ENCODE results near the gene ST14. TPM values are rescaled to one million over a fixed set of nuclear protein-coding genes. Genes with fewer than 3 reads are reported as not detected.
"Not testable (repeated sequence)": the region's sequence is repeated elsewhere in the genome, so short reads cannot be mapped to it uniquely, and the experiment has no call there.

The ST14 gene
- polyA plus RNA-seq, 3 donors, result 13.3 to 36.0 (median 23.6) TPM

- no CpG with 5 or more reads among the region's 2 CpGs for WGBS (ENCODE audit: insufficient coverage)
- DNase-seq, result no peak
- Mint-ChIP-seq H3K4me3 (no peak overlapping the region), H3K4me1 (peaks cover 8% of the 10 kb centered on the region), H3K36me3 (peaks cover 19 to 22% of the 10 kb centered on the region in 2 donors), H3K27me3 (ENCODE audit: low read depth in 3 of 3) (no peaks in the 10 kb centered on the region), H3K9me3 (peaks cover 0 to 2% (median 2%) of the 10 kb centered on the region in 7 donors), H3K27ac (peak overlapping the region in 1 of 7 donors; percentile 4)
- Histone ChIP-seq H3K4me3 (replicated peaks in 1 of 3; ENCODE audit: low read depth in 2 of 3, low read length in 3 of 3) (no peak overlapping the region), H2AFZ (ENCODE audit: insufficient read depth, low read depth, low read length, poor library complexity, severe bottlenecking) (no peak overlapping the region), H4K20me1 (ENCODE audit: insufficient read depth, low read length) (peaks cover 23% of the 10 kb centered on the region), H3K79me2 (ENCODE audit: insufficient read depth, low read length) (peaks cover 59% of the 10 kb centered on the region), H3K27me3 (ENCODE audit: control insufficient read depth in 2 of 2, insufficient read depth in 2 of 2, low read length in 2 of 2) (no peaks in the 10 kb centered on the region), H3K27ac (ENCODE audit: low read depth in 1 of 2, low read length in 2 of 2) (no peak overlapping the region), H3K4me2 (replicated peaks; ENCODE audit: extremely low read depth, low read length, poor library complexity, severe bottlenecking) (no peak overlapping the region), H3K36me3 (replicated peaks in 1 of 2; ENCODE audit: control insufficient read depth in 1 of 2, insufficient read depth in 2 of 2, low read length in 2 of 2) (peaks cover 5 to 11% of the 10 kb centered on the region in 2 donors), H3K9me3 (replicated peaks in 1 of 2; ENCODE audit: control insufficient read depth in 1 of 2, insufficient read depth in 1 of 2, low read length in 2 of 2) (no peaks in the 10 kb centered on the region), H3K9ac (ENCODE audit: insufficient read depth, low read length, poor library complexity, severe bottlenecking) (no peak overlapping the region), H3K4me1 (ENCODE audit: control insufficient read depth in 1 of 2, insufficient read depth in 2 of 2, low read length in 2 of 2) (peaks cover 0 to 7% of the 10 kb centered on the region in 2 donors)
- intact Hi-C loops (cut with micrococcal nuclease), result no loop called here
- no peak for TF ChIP-seq CTCF (IDR thresholded peaks at IDR 0.05)
These were observed 87.7 kb downstream of the ST14 start for GRCh38 chr11:130247319-130247718.

DNA sequence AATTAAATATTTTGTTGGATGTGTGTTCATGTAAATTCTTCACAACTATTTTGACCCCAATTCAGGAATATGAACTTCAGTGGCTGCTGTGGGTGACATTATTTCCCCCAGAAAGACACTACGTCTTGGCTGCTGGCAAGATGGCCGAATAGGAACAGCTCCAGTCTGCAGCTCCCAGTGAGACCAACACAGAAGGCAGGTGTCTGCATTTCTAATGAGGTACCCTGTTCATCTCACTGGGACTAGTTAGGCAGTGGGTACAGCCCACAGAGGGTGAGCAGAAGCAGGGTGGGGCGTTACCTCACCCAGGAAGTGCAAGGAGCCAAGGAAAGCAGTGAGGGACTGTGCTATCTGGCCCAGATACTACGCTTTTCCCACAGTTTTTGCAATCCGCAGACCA lies 89.8 kb downstream of the ST14 start:
- H3K4me3 ChIP-seq (replicated peaks in 1 of 3; ENCODE audit: low read depth in 2 of 3, low read length in 3 of 3), result no peak overlapping the region
- intact Hi-C loops (cut with micrococcal nuclease), result no loop called here
- H3K4me2 ChIP-seq (replicated peaks; ENCODE audit: extremely low read depth, low read length, poor library complexity, severe bottlenecking), result no peak overlapping the region
- H3K36me3 ChIP-seq (replicated peaks in 1 of 2; ENCODE audit: control insufficient read depth in 1 of 2, insufficient read depth in 2 of 2, low read length in 2 of 2), result peaks cover 5 to 11% of the 10 kb centered on the region in 2 donors
- peaks cover 56% of the 10 kb centered on the region for H3K79me2 ChIP-seq (ENCODE audit: insufficient read depth, low read length)
- H3K9me3 ChIP-seq (replicated peaks in 1 of 2; ENCODE audit: control insufficient read depth in 1 of 2, insufficient read depth in 1 of 2, low read length in 2 of 2), result no peaks in the 10 kb centered on the region
- no peaks in the 10 kb centered on the region for H3K27me3 ChIP-seq (ENCODE audit: control insufficient read depth in 2 of 2, insufficient read depth in 2 of 2, low read length in 2 of 2)
- TF ChIP-seq CTCF (IDR thresholded peaks at IDR 0.05), result no peak
- peaks cover 16 to 17% of the 10 kb centered on the region in 2 donors for H3K36me3 Mint-ChIP-seq
- WGBS (ENCODE audit: insufficient coverage), result 90% methylated on average over 5 of the region's 5 CpGs
- peaks cover 23% of the 10 kb centered on the region for H4K20me1 ChIP-seq (ENCODE audit: insufficient read depth, low read length)
- H3K27ac ChIP-seq (ENCODE audit: low read depth in 1 of 2, low read length in 2 of 2), result no peak overlapping the region
- DNase-seq, result no peak
- H3K4me3 Mint-ChIP-seq, result no peak overlapping the region
- peaks cover 0 to 5% (median 2%) of the 10 kb centered on the region in 7 donors for H3K9me3 Mint-ChIP-seq
- no peaks in the 10 kb centered on the region for H3K27me3 Mint-ChIP-seq (ENCODE audit: low read depth in 3 of 3)
- no peaks in the 10 kb centered on the region for H3K4me1 ChIP-seq (ENCODE audit: control insufficient read depth in 1 of 2, insufficient read depth in 2 of 2, low read length in 2 of 2)
- H3K4me1 Mint-ChIP-seq, result peaks cover 7% of the 10 kb centered on the region
- H2AFZ ChIP-seq (ENCODE audit: insufficient read depth, low read depth, low read length, poor library complexity, severe bottlenecking), result no peak overlapping the region
- no peak overlapping the region for H3K9ac ChIP-seq (ENCODE audit: insufficient read depth, low read length, poor library complexity, severe bottlenecking)
- peak overlapping the region in 2 of 7 donors; percentile 63 to 64 for H3K27ac Mint-ChIP-seq

DNA sequence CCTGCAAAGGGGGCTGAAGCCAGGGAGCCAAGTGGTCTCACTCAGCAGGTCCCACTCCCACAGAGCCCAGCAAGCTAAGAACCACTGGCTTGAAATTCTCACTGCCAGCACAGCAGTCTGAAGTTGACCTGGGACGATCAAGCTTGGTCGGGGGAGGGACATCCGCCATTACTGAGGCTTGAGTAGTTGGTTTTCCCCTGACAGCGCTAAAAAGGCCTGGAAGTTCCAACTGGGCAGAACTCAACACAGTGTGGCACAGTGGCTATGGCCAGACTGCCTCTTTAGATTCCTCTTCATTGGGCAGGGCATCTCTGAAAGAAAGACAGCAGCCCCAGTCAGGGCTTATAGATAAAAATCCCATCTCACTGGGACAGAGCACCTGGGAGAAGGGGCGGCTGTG lies 90.3 kb downstream of the ST14 start:
- WGBS (ENCODE audit: insufficient coverage), result 100% methylated on average over 5 of the region's 5 CpGs
- H3K9ac ChIP-seq (ENCODE audit: insufficient read depth, low read length, poor library complexity, severe bottlenecking); H3K4me1 ChIP-seq (ENCODE audit: control insufficient read depth in 1 of 2, insufficient read depth in 2 of 2, low read length in 2 of 2); H3K9me3 ChIP-seq (replicated peaks in 1 of 2; ENCODE audit: control insufficient read depth in 1 of 2, insufficient read depth in 1 of 2, low read length in 2 of 2); H3K4me3 ChIP-seq (replicated peaks in 1 of 3; ENCODE audit: low read depth in 2 of 3, low read length in 3 of 3); H3K4me2 ChIP-seq (replicated peaks; ENCODE audit: extremely low read depth, low read length, poor library complexity, severe bottlenecking); H2AFZ ChIP-seq (ENCODE audit: insufficient read depth, low read depth, low read length, poor library complexity, severe bottlenecking); DNase-seq; H3K27me3 Mint-ChIP-seq (ENCODE audit: low read depth in 3 of 3); H3K27ac ChIP-seq (ENCODE audit: low read depth in 1 of 2, low read length in 2 of 2); H3K9me3 Mint-ChIP-seq; H3K4me3 Mint-ChIP-seq; intact Hi-C loops (cut with micrococcal nuclease); H3K27me3 ChIP-seq (ENCODE audit: control insufficient read depth in 2 of 2, insufficient read depth in 2 of 2, low read length in 2 of 2); H3K4me1 Mint-ChIP-seq: not testable (repeated sequence)
- Histone ChIP-seq H4K20me1 (ENCODE audit: insufficient read depth, low read length) (peaks cover 23% of the 10 kb centered on the region), H3K79me2 (ENCODE audit: insufficient read depth, low read length) (peaks cover 56% of the 10 kb centered on the region), H3K36me3 (replicated peaks in 1 of 2; ENCODE audit: control insufficient read depth in 1 of 2, insufficient read depth in 2 of 2, low read length in 2 of 2) (peaks cover 5 to 11% of the 10 kb centered on the region in 2 donors)
- Mint-ChIP-seq H3K36me3 (peaks cover 16 to 17% of the 10 kb centered on the region in 2 donors), H3K27ac (peak overlapping the region in 1 of 7 donors; percentile 46)

All from CD14-positive monocyte (primary cell).